NCI-H1436 treated with DMSO at 0.1 percent for 48 hours (cell line): ENCODE results near the gene RTBDN.

Source experiments
- DNase-seq: peaks from one replicate; lab custom pipeline; 2025; lab: John Stamatoyannopoulos, UW

Gene RTBDN

GRCh38 chr19:12834566-12834943 lies at the start of gene RTBDN:
RTBDN (minus strand) TSS chr19:12834579; CDS start chr19:12829979, 4,600 bp downstream.
- no peak for DNase-seq

- no peak for DNase-seq
Measured at GRCh38 chr19:12882589-12882988, 48.2 kb upstream of the RTBDN start.

- peak; percentile 88 for DNase-seq
Measured at GRCh38 chr19:12881172-12881808, 46.9 kb upstream of the RTBDN start, which contains the start of gene DNASE2. DNASE2 (minus strand) TSS chr19:12881449; CDS start chr19:12881375, 74 bp downstream.

GRCh38 chr19:12880551-12881171 lies 46.3 kb upstream of the RTBDN start:
- no peak for DNase-seq

- no peak for DNase-seq
Measured at GRCh38 chr19:12875086-12875485, 40.7 kb upstream of the RTBDN start.

- no peak for DNase-seq
Measured at GRCh38 chr19:12873891-12874745, 39.7 kb upstream of the RTBDN start.

- no peak for DNase-seq
Measured at GRCh38 chr19:12872941-12873890, 38.8 kb upstream of the RTBDN start.

GRCh38 chr19:12872255-12872654 lies 37.9 kb upstream of the RTBDN start:
- DNase-seq, result no peak

GRCh38 chr19:12871681-12872080 lies 37.3 kb upstream of the RTBDN start:
- DNase-seq, result no peak

- no peak for DNase-seq
Measured at GRCh38 chr19:12868540-12869112, 34.2 kb upstream of the RTBDN start.

GRCh38 chr19:12867120-12868099 lies 33.0 kb upstream of the RTBDN start:
- DNase-seq, result no peak

- DNase-seq, result no peak
Measured at GRCh38 chr19:12866416-12867119, 32.2 kb upstream of the RTBDN start.

GRCh38 chr19:12865746-12866415 lies 31.5 kb upstream of the RTBDN start:
- DNase-seq, result no peak

GRCh38 chr19:12864721-12865715 lies 30.6 kb upstream of the RTBDN start:
- no peak for DNase-seq

- no peak for DNase-seq
Measured at GRCh38 chr19:12864143-12864542, 29.8 kb upstream of the RTBDN start.

- no peak for DNase-seq
Measured at GRCh38 chr19:12859546-12859945, 25.2 kb upstream of the RTBDN start.

- DNase-seq, result no peak
Measured at GRCh38 chr19:12858041-12858928, 23.9 kb upstream of the RTBDN start.
